DND-41 (cell line): ENCODE results near the gene CABP1.

Experiments
- ATAC-seq: fragments of 200-7000 bp; cut with Tn5 transposase; 3 replicates; pipeline ENCODE4 v1.9.1; 2021; ENCODE audit warnings: low read depth; ENCODE audit not compliant: insufficient read depth
- DNase-seq: peaks from one replicate; pipeline ENCODE4 v3.0.0-alpha.2; 2020
- H2AFZ ChIP-seq: 2 replicates; pipeline ENCODE4 v1.6.0; 2012; ENCODE audit warnings: low read depth, low read length
- H3K27ac ChIP-seq: 2 replicates; pipeline ENCODE4 v1.5.1; 2012; ENCODE audit warnings: low read length, inconsistent platforms
- H3K27me3 ChIP-seq: fragments of 200-600 bp; sonication (generic); 2 replicates; pipeline ENCODE4 v1.6.0; 2012; ENCODE audit warnings: low read length, mild to moderate bottlenecking, inconsistent platforms; ENCODE audit not compliant: insufficient read depth, poor library complexity
- H3K36me3 ChIP-seq: 2 replicates; pipeline ENCODE4 v1.5.1; 2012; ENCODE audit warnings: low read length, inconsistent platforms; ENCODE audit not compliant: insufficient read depth
- H3K4me1 ChIP-seq: 2 replicates; pipeline ENCODE4 v1.5.1; 2012; ENCODE audit warnings: mild to moderate bottlenecking, low read length; ENCODE audit not compliant: insufficient read depth
- H3K4me2 ChIP-seq: 2 replicates; pipeline ENCODE4 v1.6.0; 2012; ENCODE audit warnings: mild to moderate bottlenecking, moderate library complexity, low read length, inconsistent platforms; ENCODE audit not compliant: insufficient read depth
- H3K4me3 ChIP-seq, 2 experiments: fragments of 200-600 bp in 1 of 2; shearing (Covaris generic) in 1 of 2; 2 replicates each; pipeline ENCODE4 v1.5.1; 2012 to 2016; ENCODE audit warnings: inconsistent platforms in 2 of 2, low read length in 2 of 2, mild to moderate bottlenecking in 2 of 2, low read depth in 1 of 2, moderate library complexity in 1 of 2
- H3K79me2 ChIP-seq: 2 replicates; pipeline ENCODE4 v1.6.0; 2012; ENCODE audit warnings: low read length, inconsistent platforms; ENCODE audit not compliant: insufficient read depth
- H3K9ac ChIP-seq: 2 replicates; pipeline ENCODE4 v1.6.0; 2012; ENCODE audit warnings: low read depth, mild to moderate bottlenecking, inconsistent platforms, low read length, moderate library complexity
- H3K9me3 ChIP-seq: 2 replicates; pipeline ENCODE4 v1.5.1; 2012; ENCODE audit warnings: low read length, moderate library complexity, mild to moderate bottlenecking, inconsistent platforms; ENCODE audit not compliant: insufficient read depth, severe bottlenecking
- H4K20me1 ChIP-seq: 2 replicates; pipeline ENCODE4 v1.6.0; 2012; ENCODE audit warnings: low read length; ENCODE audit not compliant: insufficient read depth
- EZH2 ChIP-seq: IDR thresholded peaks from 3 replicates; pipeline ENCODE4 v1.6.1; 2012; ENCODE audit warnings: borderline replicate concordance, low read depth, mild to moderate bottlenecking, moderate library complexity, low read length, inconsistent platforms; ENCODE audit not compliant: severe bottlenecking
- TF ChIP-seq, protein P1 (sequence below): IDR thresholded peaks from 2 replicates; pipeline ENCODE4 v1.5.1; 2012; ENCODE audit warnings: borderline replicate concordance, low read length, moderate library complexity, mild to moderate bottlenecking; ENCODE audit not compliant: poor library complexity, severe bottlenecking; ENCODE audit errors: extremely low read depth

The CABP1 gene

DNA sequence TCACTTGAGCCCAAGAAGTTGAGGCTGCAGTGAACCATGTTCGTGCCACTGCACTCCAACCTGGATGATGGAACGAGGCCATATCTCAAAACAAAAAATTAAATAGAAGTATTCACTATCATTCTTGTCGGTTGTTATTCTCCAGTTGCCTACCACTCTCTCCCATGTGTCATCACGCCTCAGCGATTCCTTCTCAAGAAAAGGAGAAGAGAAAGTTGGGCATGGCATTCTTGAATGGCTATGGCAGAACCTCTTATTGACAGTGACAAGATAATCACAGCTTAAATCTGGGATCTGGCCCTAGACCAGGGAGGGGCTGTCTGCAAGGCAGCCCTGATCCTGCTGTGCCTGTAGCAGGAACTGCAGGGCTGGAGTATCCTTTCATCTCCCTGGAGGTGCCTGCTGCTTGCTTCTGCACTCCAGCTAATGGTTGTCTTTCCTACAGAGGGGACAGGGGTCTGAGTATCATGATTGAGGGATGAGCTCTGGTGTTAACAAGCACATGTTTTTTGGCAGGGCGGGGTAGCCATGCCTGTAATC lies 33.7 kb downstream of the CABP1 start:
- ATAC-seq = no peak
- Histone ChIP-seq H3K9me3 (no peaks in the 10 kb centered on the region), H4K20me1 (no peaks in the 10 kb centered on the region), H3K27ac (no peak overlapping the region), H3K9ac (no peak overlapping the region), H3K4me2 (no peak overlapping the region), H3K4me1 (no peaks in the 10 kb centered on the region), H3K27me3 (no peaks in the 10 kb centered on the region), H3K4me3 (no peak overlapping the region), H3K79me2 (no peaks in the 10 kb centered on the region), H2AFZ (no peak overlapping the region), H3K36me3 (no peaks in the 10 kb centered on the region)
- TF ChIP-seq EZH2 = no peak
- TF ChIP-seq, protein P1, sequence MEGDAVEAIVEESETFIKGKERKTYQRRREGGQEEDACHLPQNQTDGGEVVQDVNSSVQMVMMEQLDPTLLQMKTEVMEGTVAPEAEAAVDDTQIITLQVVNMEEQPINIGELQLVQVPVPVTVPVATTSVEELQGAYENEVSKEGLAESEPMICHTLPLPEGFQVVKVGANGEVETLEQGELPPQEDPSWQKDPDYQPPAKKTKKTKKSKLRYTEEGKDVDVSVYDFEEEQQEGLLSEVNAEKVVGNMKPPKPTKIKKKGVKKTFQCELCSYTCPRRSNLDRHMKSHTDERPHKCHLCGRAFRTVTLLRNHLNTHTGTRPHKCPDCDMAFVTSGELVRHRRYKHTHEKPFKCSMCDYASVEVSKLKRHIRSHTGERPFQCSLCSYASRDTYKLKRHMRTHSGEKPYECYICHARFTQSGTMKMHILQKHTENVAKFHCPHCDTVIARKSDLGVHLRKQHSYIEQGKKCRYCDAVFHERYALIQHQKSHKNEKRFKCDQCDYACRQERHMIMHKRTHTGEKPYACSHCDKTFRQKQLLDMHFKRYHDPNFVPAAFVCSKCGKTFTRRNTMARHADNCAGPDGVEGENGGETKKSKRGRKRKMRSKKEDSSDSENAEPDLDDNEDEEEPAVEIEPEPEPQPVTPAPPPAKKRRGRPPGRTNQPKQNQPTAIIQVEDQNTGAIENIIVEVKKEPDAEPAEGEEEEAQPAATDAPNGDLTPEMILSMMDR = no peak
- DNase-seq = no peak

DNA sequence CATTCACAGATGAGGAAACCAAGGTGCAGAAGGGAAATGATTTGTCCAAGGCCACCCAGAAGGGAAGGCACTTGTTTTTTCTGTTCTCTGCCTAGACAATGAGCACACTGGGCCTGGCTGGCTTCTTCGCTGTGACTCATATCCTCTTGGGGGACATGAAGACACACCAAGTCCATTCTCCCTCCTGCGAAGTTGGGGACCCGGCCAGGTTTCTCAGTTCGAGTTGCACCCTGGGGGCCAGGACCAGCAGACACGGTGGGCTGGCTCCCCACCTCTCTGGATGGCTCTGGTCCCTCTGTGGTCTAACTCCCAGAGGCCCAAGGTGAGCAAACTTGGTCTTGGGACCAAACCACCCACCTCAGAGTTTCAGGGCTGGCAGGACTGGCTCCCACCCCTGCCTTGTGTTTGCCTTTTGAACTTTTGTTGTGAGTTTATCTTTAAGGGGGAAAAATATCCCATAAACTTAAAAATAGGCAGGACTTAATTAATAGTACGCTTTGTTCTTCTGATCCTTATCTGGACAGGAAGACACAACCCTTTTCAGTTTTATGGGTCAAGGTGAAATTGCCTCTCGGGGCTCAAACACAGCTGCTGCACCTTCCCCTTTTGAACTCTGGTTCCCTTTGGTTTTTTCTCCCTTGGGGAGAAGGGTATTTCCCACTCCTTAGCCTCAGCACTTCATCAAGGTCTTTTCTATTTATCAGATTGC lies 37.5 kb downstream of the CABP1 start:
- Histone ChIP-seq H2AFZ (no peak overlapping the region), H3K27ac (no peak overlapping the region), H3K79me2 (no peaks in the 10 kb centered on the region), H3K36me3 (no peaks in the 10 kb centered on the region), H3K27me3 (no peaks in the 10 kb centered on the region), H3K9ac (no peak overlapping the region), H3K4me3 (no peak overlapping the region), H3K4me2 (no peak overlapping the region), H4K20me1 (no peaks in the 10 kb centered on the region), H3K9me3 (no peaks in the 10 kb centered on the region), H3K4me1 (no peaks in the 10 kb centered on the region)
- TF ChIP-seq EZH2 = no peak
- TF ChIP-seq, protein P1 = no peak
- no peak for DNase-seq
- ATAC-seq = no peak

GRCh38 chr12:120678572-120678971 lies 38.1 kb downstream of the CABP1 start:
- Histone ChIP-seq H3K9ac (no peak overlapping the region), H3K36me3 (no peaks in the 10 kb centered on the region), H3K79me2 (no peaks in the 10 kb centered on the region), H3K4me3 (no peak overlapping the region), H3K4me2 (no peak overlapping the region), H3K4me1 (no peaks in the 10 kb centered on the region), H3K9me3 (no peaks in the 10 kb centered on the region), H4K20me1 (no peaks in the 10 kb centered on the region), H2AFZ (no peak overlapping the region), H3K27ac (no peak overlapping the region), H3K27me3 (no peaks in the 10 kb centered on the region)
- ATAC-seq = no peak
- no peak for DNase-seq
- TF ChIP-seq EZH2 = no peak
- TF ChIP-seq, protein P1 = no peak
